Measurements from ENCODE around the gene TAOK3. TPM values are rescaled to one million over a fixed set of nuclear protein-coding genes. Genes with fewer than 3 reads are reported as not detected.
A peak's percentile ranks its signal among the peaks of the same experiment; 100 is the strongest.

The TAOK3 gene
- total and polyA plus RNA-seq, 9 of the 15 experiments (the other 6 are each of a cell fraction or from before 2014, with no cell fraction given), result 24.3 to 83.5 (median 47.1) TPM

DNA sequence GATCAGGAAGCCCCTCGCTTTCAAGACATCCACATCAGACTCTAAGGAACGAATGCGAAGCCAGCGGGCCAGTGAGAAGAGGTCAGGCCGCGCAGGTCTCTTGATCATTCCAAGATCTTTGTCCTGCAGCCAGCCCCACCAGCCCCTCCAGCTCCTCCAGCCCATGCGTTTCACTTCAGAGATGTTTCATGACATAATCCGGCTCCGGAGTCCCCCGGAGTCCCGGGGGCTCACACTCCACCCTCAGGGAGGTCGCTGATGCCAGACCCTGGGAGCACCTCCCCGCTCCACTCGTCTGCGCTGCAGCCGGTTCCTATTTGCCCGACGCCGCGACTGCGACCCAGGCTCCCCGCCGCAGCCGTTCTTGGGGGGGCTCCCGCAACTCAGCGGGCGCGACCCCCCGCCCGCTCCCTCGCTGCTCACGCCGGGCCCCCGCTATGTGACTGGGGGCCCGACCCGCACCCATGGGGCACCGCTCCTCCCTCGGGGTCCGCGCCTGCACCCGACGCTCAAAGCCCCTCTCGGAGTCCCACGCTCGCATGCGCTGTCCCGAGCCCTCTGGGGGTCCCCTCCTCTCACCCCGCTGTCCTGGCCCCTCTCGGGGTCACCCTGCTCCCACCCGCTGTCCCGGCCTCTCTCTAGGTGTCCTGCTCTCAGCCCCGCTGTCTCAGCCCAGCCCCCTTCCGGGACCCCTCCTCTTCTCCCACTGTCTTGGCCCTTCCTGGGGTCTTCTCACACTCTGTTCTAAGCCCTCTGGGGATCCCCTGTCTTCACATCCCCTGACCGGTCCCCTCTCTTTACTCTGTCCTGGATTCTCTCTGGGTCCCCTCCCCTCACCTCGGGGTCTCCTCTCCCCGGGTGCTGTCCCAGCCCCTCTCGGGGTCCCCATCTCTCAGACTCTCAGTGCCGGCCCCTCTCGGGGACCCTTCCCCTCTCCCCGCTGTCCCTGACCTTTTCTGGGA is 1.1 kb downstream of the TAOK3 start (continued):
- no peak; a peak in 1 of 4 replicates for TF ChIP-seq SRF (CRISPR knock-in tag; IDR thresholded peaks at IDR 0.05)
- TF ChIP-seq SIN3A (IDR thresholded peaks at IDR 0.05; ENCODE audit: borderline replicate concordance in 2 of 2, control insufficient read depth in 1 of 2, low read depth in 2 of 2, low read length in 2 of 2), result peak in 1 of 2 experiments; percentile 27; a peak in 1 of 4 replicates
- TF ChIP-seq ARNT (IDR thresholded peaks at IDR 0.05), result no peak
- no peak for TF ChIP-seq TFAM (CRISPR knock-in tag; conservative IDR thresholded peaks at IDR 0.05)
- no peak for TF ChIP-seq ZNF695 (CRISPR knock-in tag; IDR thresholded peaks at IDR 0.05)
- TF ChIP-seq GTF2A2 (tag; IDR thresholded peaks at IDR 0.05), result no peak
- no peak for TF ChIP-seq ZNF311 (CRISPR knock-in tag; IDR thresholded peaks at IDR 0.05)
- TF ChIP-seq CSDE1 (IDR thresholded peaks at IDR 0.05), result no peak
- no peak for TF ChIP-seq RREB1 (CRISPR knock-in tag; IDR thresholded peaks at IDR 0.05)
- TF ChIP-seq CBFB (CRISPR knock-in tag; IDR thresholded peaks at IDR 0.05), result no peak
- no peak for TF ChIP-seq PTBP1 (IDR thresholded peaks at IDR 0.05; ENCODE audit: low read depth, low read length)
- TF ChIP-seq RBM34 (IDR thresholded peaks at IDR 0.05; ENCODE audit: borderline replicate concordance, insufficient read depth, low read length), result no peak
- TF ChIP-seq NELFE (IDR thresholded peaks at IDR 0.05; ENCODE audit: insufficient read depth, insufficient read length), result no peak
- TF ChIP-seq, protein P1, sequence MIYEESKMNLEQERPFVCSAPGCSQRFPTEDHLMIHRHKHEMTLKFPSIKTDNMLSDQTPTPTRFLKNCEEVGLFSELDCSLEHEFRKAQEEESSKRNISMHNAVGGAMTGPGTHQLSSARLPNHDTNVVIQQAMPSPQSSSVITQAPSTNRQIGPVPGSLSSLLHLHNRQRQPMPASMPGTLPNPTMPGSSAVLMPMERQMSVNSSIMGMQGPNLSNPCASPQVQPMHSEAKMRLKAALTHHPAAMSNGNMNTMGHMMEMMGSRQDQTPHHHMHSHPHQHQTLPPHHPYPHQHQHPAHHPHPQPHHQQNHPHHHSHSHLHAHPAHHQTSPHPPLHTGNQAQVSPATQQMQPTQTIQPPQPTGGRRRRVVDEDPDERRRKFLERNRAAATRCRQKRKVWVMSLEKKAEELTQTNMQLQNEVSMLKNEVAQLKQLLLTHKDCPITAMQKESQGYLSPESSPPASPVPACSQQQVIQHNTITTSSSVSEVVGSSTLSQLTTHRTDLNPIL (CRISPR knock-in tag; IDR thresholded peaks at IDR 0.05), result no peak
- TF ChIP-seq ZNF589 (CRISPR knock-in tag; IDR thresholded peaks at IDR 0.05; ENCODE audit: low read depth), result no peak
- TF ChIP-seq MAZ (CRISPR knock-in tag; conservative IDR thresholded peaks at IDR 0.05 in 1 of 2, IDR thresholded peaks at IDR 0.05 in 1 of 2), result 0 out of 4 replicates have a peak, but pooled peaks of 1 of the 2 experiments have one; percentile 54
- no peak for TF ChIP-seq ZNF707 (CRISPR knock-in tag; conservative IDR thresholded peaks at IDR 0.05)
- no peak for TF ChIP-seq POU5F1 (IDR thresholded peaks at IDR 0.05; ENCODE audit: borderline replicate concordance, low read depth, low read length, partially characterized antibody)
- TF ChIP-seq CREBBP (IDR thresholded peaks at IDR 0.05; ENCODE audit: low read depth, low read length), result no peak

Data from K562 (cell line).